ENCODE results near the gene COL6A1.

- no peak for TF ChIP-seq POLR2A (IDR thresholded peaks at IDR 0.05; ENCODE audit: low read depth, low read length)
- TF ChIP-seq RFX5 (IDR thresholded peaks at IDR 0.05; ENCODE audit: low read depth, low read length), result no peak
- TF ChIP-seq CTCF (conservative IDR thresholded peaks at IDR 0.05; ENCODE audit: low read depth, low read length), result no peak
- no peak; the same call in 1 of the 2 replicates for TF ChIP-seq MAZ (IDR thresholded peaks at IDR 0.05; ENCODE audit: borderline replicate concordance, low read depth, low read length)
- no peak for TF ChIP-seq MXI1 (IDR thresholded peaks at IDR 0.05; ENCODE audit: borderline replicate concordance, low read depth, low read length)
- TF ChIP-seq CHD1 (IDR thresholded peaks at IDR 0.05; ENCODE audit: low read depth, low read length), result no peak
Observed at GRCh38 chr21:46054451-46054881, 72.9 kb downstream of the COL6A1 start.

Data from IMR-90 (cell line).